ENCODE data around the gene AMBP.

AMBP gene

DNA sequence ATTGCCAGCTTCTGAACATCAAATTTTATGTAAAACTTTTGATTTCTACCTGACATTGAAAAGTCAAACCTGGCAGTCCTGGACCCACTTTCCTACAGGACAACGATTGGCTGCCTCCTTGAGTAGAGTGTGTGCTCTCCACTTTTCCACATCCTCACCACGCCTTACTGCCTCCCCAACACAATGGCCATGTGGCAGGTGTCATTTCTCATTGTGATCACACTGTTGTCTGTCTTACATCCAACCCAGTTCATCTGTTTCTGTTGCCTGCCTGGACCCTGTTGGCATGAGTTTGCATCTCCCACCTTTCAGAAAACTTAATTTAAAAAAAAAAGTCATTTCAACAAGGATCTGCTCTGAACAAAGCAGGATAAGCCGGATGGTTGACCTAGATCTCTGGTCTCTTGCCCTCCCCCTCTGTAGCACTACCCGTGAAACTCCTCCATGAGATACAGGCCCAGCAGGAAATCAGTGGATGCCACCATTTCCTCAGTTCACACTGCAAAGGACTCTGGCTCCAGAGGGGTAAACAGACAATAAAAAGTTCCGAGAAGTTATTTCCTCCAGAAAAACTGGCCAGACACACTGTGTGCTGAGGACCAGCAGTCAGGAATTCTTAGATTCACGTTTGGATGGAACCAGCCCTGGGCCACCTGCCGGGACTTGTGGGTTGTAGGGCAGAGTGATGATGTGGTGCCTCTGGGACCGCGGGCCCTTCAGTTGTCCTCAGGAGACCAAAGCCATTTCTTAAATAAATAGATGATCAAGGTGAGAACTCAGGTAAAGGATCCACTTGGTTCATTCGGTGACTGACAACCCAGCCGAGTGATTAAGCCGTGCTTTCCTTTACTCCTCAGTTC lies 48.6 kb downstream of the AMBP start:
- DNase-seq = no peak

DNA sequence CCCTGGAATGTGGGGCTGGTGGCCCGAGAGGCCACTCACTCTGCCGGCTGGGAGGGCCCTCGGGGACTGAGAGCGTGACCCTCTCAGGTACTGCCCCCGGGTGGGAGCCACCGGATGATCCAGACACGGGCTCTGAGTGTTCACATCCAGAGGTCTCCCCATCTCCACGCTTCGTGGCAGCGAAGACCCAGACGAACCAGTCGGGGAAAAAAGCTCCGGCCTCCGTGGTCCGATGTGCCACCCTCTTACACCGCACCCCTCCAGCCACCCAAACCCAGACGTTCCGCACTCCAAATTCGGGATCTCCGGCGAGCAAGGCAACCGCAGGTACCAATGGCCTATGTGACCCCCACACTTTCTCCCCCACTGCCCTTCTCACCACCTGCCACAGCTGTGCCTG lies 49.5 kb downstream of the AMBP start:
- no peak for DNase-seq

DNA sequence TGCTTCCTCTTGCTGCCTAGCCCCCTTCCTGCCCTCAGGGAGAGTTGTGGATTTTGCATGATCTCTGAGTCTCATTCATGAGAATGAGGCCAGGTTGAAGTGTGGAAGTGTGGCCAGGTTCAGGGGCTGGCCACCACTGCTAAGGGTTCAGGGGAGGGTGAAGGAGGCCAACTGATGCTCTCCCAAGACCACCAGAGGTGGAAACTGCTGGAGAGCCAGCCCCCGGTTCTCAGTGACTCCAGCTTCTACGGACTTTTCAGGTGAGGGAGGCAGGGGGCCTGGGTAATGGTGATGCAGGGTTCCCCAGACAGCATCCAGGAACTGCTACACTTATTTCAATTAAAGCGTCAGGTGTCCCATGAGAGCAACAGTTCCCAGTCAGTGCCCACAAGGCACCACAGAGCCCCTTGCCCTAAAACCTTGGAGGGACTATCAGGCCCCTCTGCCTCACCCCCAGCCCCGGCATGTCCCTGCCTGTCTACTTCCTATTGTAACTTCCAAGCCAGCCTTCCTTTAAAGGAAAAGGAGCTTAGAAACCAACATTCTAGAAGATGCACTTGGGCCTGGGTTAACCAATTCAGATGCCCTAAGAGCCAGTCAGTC lies 50.1 kb downstream of the AMBP start:
- DNase-seq = no peak

DNA sequence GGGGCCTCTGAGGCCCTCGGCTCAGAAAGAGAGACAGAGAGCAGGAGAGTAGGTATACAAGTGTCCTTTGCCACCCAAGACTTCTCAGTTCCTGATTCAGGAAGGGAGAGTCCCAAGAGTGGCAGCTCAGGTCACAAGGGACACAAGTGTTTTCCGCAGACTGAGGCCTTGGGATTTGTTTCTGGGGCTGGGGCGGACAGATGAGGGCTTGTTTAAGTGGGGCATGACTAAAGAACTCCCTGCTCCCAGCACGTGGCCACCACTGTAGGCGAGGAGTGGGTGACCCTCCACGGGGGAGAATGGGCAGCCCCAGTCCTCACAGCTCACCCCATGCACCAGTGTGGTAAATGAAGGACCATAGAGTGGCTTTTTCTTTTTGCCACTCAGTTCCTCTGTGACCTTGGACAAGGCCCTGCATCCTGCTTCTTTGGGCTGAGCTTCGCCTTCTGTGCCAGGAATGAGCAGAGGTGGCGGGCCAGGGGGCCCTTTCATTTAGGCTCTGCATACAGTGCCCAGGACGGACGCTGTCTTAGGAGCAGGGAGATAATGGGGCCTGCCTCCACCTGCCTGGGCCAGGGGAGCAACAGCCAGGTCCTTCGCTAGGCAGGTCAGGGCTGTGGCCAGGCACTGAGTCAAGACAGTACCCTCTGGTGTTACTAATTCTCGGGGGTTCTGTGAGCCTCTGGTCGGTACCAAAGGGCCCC lies 50.8 kb downstream of the AMBP start:
- no peak for DNase-seq

DNA sequence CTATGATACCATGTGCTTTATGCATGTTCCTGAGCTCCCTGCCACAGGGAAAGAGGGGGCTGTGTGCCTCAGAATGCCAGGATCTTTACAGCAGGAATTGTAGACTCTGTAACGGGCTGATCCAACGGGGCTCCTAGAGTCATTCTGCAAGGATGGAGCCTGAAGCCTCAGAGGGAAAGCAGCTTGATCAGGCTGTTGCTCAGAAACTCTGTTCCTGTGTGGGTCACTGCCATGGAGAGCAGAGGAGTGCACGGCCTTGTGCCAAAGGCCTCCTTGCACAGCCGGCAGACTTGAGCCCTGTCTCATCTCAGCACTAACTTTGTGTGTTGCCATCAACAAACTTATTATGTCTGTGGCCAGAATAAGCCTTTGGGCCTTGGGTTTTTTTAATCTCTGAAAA lies 51.8 kb downstream of the AMBP start:
- no peak for DNase-seq

DNA sequence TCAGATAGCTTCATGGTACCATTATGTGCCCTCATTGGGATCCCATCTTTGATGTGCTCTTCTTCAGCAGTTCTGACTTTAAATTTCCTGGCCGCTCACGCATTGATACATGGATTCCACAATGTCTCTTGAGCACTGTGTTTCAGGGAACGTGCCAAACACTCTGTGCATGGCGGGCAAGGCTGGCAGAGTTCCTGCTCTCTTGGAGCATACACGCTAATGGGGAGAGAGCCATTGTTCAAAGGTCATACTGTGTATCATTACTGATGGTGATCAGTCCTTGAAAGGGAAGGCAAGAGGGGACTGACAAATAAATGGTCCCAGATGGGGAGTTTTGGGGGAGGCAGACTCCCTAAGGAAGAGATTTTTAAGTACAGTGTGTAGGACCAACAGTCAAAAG lies 52.3 kb downstream of the AMBP start:
- no peak for DNase-seq

DNA sequence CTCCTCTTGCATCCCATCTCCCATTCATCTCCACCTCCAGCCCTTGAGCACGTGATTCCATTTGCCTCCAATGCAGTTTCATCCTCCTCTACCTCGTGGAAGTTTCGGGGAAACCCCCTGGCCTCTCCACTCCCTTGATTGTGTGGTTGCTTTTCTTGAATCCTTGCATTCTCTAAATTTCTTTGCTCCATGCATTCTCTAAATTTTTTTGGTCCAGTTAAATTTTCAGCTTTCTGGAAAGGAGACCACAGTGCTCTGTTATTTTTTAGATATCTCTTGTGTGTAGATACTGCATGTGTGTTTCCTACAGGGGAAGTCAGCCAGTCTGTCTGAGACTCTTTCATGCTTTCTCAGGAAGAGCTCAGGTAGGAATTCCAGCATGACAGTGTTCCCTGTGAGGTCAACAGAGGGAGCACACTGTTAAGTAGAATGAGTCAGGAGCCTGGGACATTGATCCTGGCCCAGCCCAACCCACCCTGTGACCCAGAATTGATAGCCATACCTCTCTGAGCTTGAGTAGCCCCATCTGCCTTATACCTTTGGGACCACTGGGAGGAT lies 52.8 kb downstream of the AMBP start:
- DNase-seq = no peak

DNA sequence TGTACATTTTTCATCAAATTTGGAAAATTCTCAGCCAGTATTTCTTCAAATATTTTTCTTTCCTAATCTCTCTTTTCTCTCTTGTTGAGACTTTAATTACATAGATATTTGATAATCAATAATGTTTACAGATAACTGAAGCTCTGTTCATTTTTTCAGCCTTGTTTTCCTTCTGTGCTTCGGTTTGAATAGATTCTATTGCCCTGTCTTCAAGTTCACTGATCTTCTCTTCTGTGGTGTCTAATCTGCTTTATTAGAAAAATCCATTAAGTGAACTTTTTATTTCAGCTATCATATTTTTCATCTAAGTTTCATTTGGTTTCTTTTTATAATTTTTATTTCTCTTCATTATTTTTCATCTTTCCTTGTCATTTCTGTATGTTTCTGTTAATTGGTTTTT lies 54.1 kb downstream of the AMBP start:
- no peak for DNase-seq

DNA sequence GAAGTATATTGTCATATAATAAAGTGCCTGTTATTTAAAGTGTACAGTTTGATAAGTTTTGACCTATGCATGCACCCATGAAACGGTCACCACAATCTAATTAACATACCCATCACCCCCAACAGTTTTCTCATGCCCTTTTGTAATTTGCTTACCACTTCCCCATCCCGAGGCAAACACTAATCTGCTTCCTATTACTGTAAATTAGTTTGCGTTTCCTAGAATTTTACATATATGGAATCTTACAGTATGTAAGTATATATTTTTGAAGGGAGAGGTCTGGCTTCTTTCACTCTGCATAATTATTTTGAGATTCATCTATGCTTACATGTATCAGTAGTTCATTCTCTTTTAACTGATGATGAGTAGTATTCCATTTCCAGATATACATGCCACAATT lies 56.5 kb downstream of the AMBP start:
- no peak for DNase-seq

DNA sequence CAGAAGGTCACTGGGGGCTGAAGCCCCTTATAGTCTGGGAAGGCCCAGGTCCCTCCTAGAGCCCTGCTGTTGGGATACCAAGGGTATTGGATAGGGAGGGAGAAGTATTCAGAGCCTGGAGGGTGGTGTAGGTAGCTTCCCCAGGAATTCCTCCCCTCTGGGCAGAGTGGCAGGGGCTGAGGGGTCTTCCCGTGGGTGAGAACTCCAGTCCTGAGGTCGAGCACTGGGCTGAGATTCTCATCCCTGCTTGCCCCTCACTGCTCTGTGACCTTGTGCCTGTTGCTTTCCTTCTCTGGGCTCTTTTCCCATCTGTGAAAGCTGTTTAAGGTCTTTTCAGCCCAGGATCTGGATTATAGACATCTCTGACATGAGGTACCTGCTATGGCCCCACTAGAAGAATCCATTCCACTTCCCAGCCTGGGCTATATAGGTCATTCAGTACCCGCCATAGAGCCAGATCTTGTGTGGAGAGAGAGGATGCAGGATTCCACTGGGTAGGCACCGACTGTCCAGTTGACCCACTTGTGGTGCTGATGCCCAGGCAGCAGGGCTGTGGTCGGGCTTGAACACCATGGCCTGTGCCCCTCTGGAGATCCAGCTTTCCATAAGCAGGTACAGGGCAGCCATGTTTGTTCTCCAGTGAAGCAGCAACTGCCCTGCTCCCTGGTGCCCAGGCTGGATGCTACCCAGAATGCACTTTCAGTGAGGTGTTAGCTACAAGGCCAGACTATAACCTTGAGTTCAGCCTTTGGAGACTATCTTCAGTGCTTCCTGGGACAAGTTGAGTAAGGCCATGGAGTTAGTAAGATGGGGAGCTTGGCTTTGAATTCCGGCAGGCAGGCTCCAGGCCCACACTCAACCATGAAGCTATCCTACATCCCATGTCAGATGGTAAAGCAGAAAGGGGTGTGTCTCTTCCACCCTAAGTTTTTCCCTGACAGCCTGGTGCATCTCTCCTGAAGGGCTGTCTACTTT lies 60.1 kb downstream of the AMBP start:
- no peak for DNase-seq

DNA sequence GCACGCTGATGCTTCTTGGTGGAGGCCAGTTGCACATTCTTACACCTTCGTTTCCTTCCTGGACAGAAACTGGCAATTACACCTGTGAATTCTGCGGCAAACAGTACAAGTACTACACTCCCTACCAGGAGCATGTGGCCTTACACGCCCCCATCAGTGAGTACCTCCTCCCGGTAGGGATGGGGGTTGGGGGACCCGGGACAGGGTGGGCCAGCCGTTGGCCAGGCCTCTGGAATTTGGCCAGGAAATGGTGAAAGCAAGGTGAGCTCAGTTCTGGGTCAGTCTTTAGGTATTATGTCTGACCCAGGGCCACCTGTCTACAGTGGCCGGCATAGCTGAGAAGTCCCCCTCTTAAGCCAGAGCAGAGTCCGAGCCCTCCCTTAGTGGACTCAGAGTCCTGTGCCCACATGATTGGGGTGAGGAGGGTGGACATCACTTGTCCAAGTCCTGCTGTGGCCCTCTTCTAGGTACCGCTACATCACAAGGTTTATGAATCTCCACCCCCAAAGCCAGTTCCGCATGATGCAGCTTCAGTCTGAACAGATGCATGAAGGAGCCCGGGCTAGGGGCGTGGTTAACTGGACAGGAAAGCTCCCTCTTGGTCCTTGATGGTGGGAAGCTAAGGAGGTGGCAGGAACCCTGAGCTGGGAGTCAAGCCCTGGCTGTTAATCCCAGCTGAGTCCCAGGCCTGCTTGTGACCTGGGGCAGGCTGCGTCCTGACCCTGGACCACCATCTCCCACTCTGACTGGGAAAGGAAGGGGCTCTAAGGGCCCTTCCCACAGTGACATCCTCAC lies 61.3 kb downstream of the AMBP start:
- no peak for DNase-seq

DNA sequence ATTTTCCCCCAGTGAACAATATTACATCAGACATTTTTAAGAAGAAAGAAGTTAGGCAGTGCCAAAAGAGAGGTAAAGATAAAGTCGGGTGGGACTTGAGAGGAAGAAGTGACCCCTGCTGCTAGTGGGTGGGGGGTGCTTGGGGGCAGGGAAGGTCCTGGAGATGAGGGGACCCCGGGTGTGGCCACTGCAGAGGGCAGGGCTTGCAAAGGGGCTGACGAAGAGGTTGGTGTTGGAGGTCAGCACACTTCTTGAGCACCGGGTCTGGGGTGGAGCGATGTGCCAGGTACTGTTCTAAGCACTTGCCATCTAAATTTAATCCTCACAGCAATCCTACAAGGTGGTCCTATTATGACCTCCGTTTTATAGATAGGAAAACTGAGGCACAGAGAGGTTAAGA lies 62.0 kb downstream of the AMBP start:
- DNase-seq = no peak

DNA sequence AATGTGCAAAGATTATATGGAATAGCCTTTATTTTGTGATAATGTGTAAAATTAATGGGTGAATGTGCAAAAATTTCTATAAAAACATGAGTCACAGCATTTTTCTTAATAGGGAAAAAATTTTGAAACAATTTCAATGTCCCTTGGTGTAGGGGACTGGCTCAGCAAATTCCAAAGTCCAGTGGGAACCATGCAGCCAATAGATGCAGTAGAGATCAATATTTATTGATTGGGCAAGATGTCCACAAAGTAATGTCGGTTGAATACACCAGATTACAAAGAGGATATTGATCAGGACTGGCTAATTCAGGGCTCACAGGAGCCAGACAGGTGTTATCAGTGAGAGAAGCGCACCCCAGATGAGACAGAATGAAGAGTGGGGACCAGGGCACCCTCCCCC lies 62.5 kb downstream of the AMBP start:
- no peak for DNase-seq

DNA sequence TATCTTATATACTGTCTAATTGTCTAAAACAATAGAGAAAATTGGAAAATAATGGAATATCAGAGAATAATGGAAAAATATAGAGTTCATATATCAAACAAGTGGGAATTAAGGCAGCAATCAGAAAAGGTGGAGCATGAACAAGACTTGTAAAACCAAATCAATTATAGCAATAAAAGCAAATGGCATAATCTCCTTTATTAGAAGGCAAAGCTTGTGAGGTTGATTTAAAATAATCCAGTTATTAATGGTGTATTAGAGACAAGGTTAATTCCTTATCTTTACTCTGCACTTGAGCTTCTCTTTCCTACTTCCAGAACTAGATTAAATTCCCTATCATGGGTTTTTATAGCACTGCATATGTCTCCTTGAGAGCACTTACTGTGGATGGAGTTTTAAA lies 64.1 kb downstream of the AMBP start:
- no peak for DNase-seq

DNA sequence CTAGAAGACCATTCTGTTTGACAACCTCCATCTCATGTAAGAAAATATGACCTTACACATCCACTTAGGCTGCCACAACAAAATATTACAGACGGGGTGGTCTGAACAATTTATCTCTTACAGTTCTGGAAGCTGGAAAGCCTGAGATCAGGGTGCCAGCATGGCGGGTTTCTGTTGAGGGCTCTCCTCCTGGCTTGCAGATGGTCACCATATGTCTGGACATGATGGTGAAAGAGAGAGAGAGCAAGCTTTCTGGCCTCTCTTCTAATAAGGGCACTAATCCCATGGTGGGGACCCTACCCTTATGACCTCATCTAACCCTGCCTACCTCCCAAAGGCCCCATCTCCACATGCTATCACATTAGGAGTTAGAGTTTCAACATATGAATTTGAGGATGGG lies 66.0 kb downstream of the AMBP start:
- no peak for DNase-seq

DNA sequence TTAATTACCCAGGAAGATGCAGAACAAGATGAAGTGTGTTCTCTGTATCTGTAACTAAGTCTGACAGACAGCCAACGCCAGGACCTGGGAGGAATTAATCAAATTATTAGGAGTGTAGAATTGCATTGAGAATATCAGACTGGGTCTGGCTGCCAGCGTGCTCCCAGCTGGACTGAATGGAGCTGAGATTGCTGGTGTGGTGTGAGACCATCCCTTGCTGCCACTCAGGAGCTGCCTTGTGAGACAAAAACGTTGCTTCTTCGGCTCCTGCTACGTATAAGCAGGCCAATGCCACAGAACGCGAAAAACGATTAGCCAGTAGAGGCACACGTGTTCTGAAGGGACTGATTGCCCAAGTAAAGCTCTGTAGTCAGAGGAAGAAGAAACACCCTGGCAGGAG lies 66.8 kb downstream of the AMBP start:
- DNase-seq = no peak

All from activated naive CD4-positive, alpha-beta T cell treated with Interleukin-2 at 50 U/mL for 16 hours (primary cell).